Measurements from ENCODE around the gene ADPRS.

Gene ADPRS

GRCh38 chr1:36087233-36088123 lies 1.2 kb upstream of the ADPRS start:
- DNase-seq (ENCODE audit: low read depth), result no peak

GRCh38 chr1:36088265-36088576 lies 471 bp upstream of the ADPRS start:
- DNase-seq (ENCODE audit: low read depth), result no peak

GRCh38 chr1:36089393-36090121 lies 865 bp downstream of the ADPRS start:
- DNase-seq (ENCODE audit: low read depth), result no peak

GRCh38 chr1:36091141-36091540 lies 2.4 kb downstream of the ADPRS start:
- DNase-seq (ENCODE audit: low read depth), result no peak

- no peak for DNase-seq (ENCODE audit: low read depth)
These were observed 3.0 kb downstream of the ADPRS start for GRCh38 chr1:36091698-36092097.

GRCh38 chr1:36092166-36092797 lies 3.6 kb downstream of the ADPRS start:
- no peak for DNase-seq (ENCODE audit: low read depth)

GRCh38 chr1:36092798-36093185 lies 4.1 kb downstream of the ADPRS start:
- no peak for DNase-seq (ENCODE audit: low read depth)

- no peak for DNase-seq (ENCODE audit: low read depth)
These were observed 4.5 kb downstream of the ADPRS start for GRCh38 chr1:36093226-36093625.

GRCh38 chr1:36093929-36094328 lies 5.2 kb downstream of the ADPRS start:
- no peak for DNase-seq (ENCODE audit: low read depth)

GRCh38 chr1:36094621-36095061 lies 5.9 kb downstream of the ADPRS start:
- no peak for DNase-seq (ENCODE audit: low read depth)

GRCh38 chr1:36095760-36096405 lies 7.2 kb downstream of the ADPRS start:
- no peak for DNase-seq (ENCODE audit: low read depth)

GRCh38 chr1:36096500-36097432 lies 8.1 kb downstream of the ADPRS start:
- DNase-seq (ENCODE audit: low read depth), result no peak

- DNase-seq (ENCODE audit: low read depth), result no peak
These were observed 9.2 kb downstream of the ADPRS start for GRCh38 chr1:36097693-36098585.

GRCh38 chr1:36098650-36099365 lies 10.1 kb downstream of the ADPRS start:
- DNase-seq (ENCODE audit: low read depth), result no peak

- DNase-seq (ENCODE audit: low read depth), result peak; percentile 65
These were observed 11.1 kb downstream of the ADPRS start for GRCh38 chr1:36099681-36100341.

GRCh38 chr1:36100376-36100775 lies 11.7 kb downstream of the ADPRS start:
- no peak for DNase-seq (ENCODE audit: low read depth)

- no peak for DNase-seq (ENCODE audit: low read depth)
These were observed 12.9 kb downstream of the ADPRS start for GRCh38 chr1:36101546-36101945.

- DNase-seq (ENCODE audit: low read depth), result no peak
These were observed 17.6 kb downstream of the ADPRS start for GRCh38 chr1:36106269-36106668.

- DNase-seq (ENCODE audit: low read depth), result no peak
These were observed 18.7 kb downstream of the ADPRS start for GRCh38 chr1:36107394-36107793.
